ENCODE data around the gene CPNE6.
"Not testable (repeated sequence)": the region's sequence is repeated elsewhere in the genome, so short reads cannot be mapped to it uniquely, and the experiment has no call there.

CPNE6 gene

GRCh38 chr14:24038686-24039085, 32.7 kb upstream of the CPNE6 start:
- TF ChIP-seq CTCF (IDR thresholded peaks at IDR 0.05; ENCODE audit: low read depth, low read length, missing control alignments) = no peak
- no peak for DNase-seq (ENCODE audit: low read depth)
- no peak overlapping the region for H3K4me3 ChIP-seq (ENCODE audit: low read depth, low read length)
- in situ Hi-C loops (cut with HindIII; ENCODE audit: low sequenced_read_pairs) = no loop called here

- no peak for TF ChIP-seq CTCF (IDR thresholded peaks at IDR 0.05; ENCODE audit: low read depth, low read length, missing control alignments)
- no peak overlapping the region for H3K4me3 ChIP-seq (ENCODE audit: low read depth, low read length)
- in situ Hi-C loops (cut with HindIII; ENCODE audit: low sequenced_read_pairs) = no loop called here
- DNase-seq (ENCODE audit: low read depth) = no peak
These were observed 30.7 kb upstream of the CPNE6 start for GRCh38 chr14:24040692-24041091.

- in situ Hi-C loops (cut with HindIII; ENCODE audit: low sequenced_read_pairs) = no loop called here
- no peak for TF ChIP-seq CTCF (IDR thresholded peaks at IDR 0.05; ENCODE audit: low read depth, low read length, missing control alignments)
- no peak overlapping the region for H3K4me3 ChIP-seq (ENCODE audit: low read depth, low read length)
- no peak for DNase-seq (ENCODE audit: low read depth)
These were observed 28.6 kb upstream of the CPNE6 start for GRCh38 chr14:24042746-24043145.

GRCh38 chr14:24049002-24049401, 22.4 kb upstream of the CPNE6 start:
- H3K4me3 ChIP-seq (ENCODE audit: low read depth, low read length); in situ Hi-C loops (cut with HindIII; ENCODE audit: low sequenced_read_pairs); DNase-seq (ENCODE audit: low read depth): not testable (repeated sequence)

- H3K4me3 ChIP-seq (ENCODE audit: low read depth, low read length); DNase-seq (ENCODE audit: low read depth); in situ Hi-C loops (cut with HindIII; ENCODE audit: low sequenced_read_pairs): not testable (repeated sequence)
These were observed 20.6 kb upstream of the CPNE6 start for GRCh38 chr14:24050753-24051152.

GRCh38 chr14:24051176-24051788, 20.1 kb upstream of the CPNE6 start:
- no peak for DNase-seq (ENCODE audit: low read depth)
- TF ChIP-seq CTCF (IDR thresholded peaks at IDR 0.05; ENCODE audit: low read depth, low read length, missing control alignments) = no peak
- in situ Hi-C loops (cut with HindIII; ENCODE audit: low sequenced_read_pairs) = no loop called here
- peak overlapping the region; percentile 48 for H3K4me3 ChIP-seq (ENCODE audit: low read depth, low read length)

GRCh38 chr14:24051789-24052655, 19.3 kb upstream of the CPNE6 start, which contains the start of gene CARMIL3:
Gene CARMIL3 (plus strand): TSS chr14:24052009. CDS start chr14:24052154, 145 bp downstream.
- H3K4me3 ChIP-seq (ENCODE audit: low read depth, low read length) = peak within 1 kb of the TSS; percentile 48
- no peak for DNase-seq (ENCODE audit: low read depth)
- in situ Hi-C loops (cut with HindIII; ENCODE audit: low sequenced_read_pairs) = no loop called here
- TF ChIP-seq CTCF (IDR thresholded peaks at IDR 0.05; ENCODE audit: low read depth, low read length, missing control alignments) = no peak

Data from astrocyte of the cerebellum (primary cell).